Neural progenitor cell (in vitro differentiated cells): ENCODE results near the gene TNIK. TPM values are rescaled to one million over a fixed set of nuclear protein-coding genes. Genes with fewer than 3 reads are reported as not detected.
A peak's percentile ranks its signal among the peaks of the same experiment; 100 is the strongest.

Source experiments
- DNase-seq: peaks from one replicate; pipeline ENCODE4 v3.0.0-alpha.2; 2016; ENCODE audit warnings: low spot score
- H2AFZ ChIP-seq: fragments of 200-600 bp; sonication (generic); replicated peaks from 2 replicates; pipeline ENCODE4 v1.6.1; 2016; ENCODE audit warnings: antibody characterized with exemption
- H3F3A ChIP-seq: fragments of 200-600 bp; sonication (generic); 2 replicates; pipeline ENCODE4 v1.6.1; 2016; ENCODE audit warnings: antibody characterized with exemption, low read depth
- H3K27ac ChIP-seq: fragments of 200-600 bp; sonication (generic); 2 replicates; pipeline ENCODE4 v1.5.1; 2016; ENCODE audit warnings: mild to moderate bottlenecking
- H3K27me3 ChIP-seq: fragments of 200-600 bp; sonication (generic); 2 replicates; pipeline ENCODE4 v1.6.1; 2016; ENCODE audit warnings: mild to moderate bottlenecking, moderate library complexity
- H3K36me3 ChIP-seq: fragments of 200-600 bp; sonication (generic); 2 replicates; pipeline ENCODE4 v1.5.1; 2016
- H3K4me1 ChIP-seq: fragments of 200-600 bp; sonication (generic); 2 replicates; pipeline ENCODE4 v1.6.1; 2016; ENCODE audit warnings: mixed run types
- H3K4me2 ChIP-seq: fragments of 200-600 bp; sonication (generic); 2 replicates; pipeline ENCODE4 v1.6.1; 2016
- H3K4me3 ChIP-seq: fragments of 200-600 bp; sonication (generic); 2 replicates; pipeline ENCODE4 v1.5.1; 2016
- H3K79me2 ChIP-seq: fragments of 200-600 bp; sonication (generic); 2 replicates; pipeline ENCODE4 v1.6.1; 2016; ENCODE audit warnings: low read depth
- H3K9ac ChIP-seq: fragments of 200-600 bp; sonication (generic); 2 replicates; pipeline ENCODE4 v1.6.1; 2016
- H3K9me3 ChIP-seq: fragments of 200-600 bp; sonication (generic); 2 replicates; pipeline ENCODE4 v1.5.1; 2016; ENCODE audit warnings: low read depth
- H4K20me1 ChIP-seq: fragments of 200-600 bp; sonication (generic); 2 replicates; pipeline ENCODE4 v1.6.1; 2016; ENCODE audit warnings: low read depth
- H3K27ac Mint-ChIP-seq: 3 replicates; pipeline ENCODE4 v1.8.0; 2021; ENCODE audit warnings: mixed read lengths
- H3K27me3 Mint-ChIP-seq: 2 replicates; pipeline ENCODE4 v1.8.0; 2022; ENCODE audit warnings: low read depth, mild to moderate bottlenecking, inconsistent platforms, moderate library complexity, mixed read lengths; ENCODE audit not compliant: insufficient read depth
- H3K36me3 Mint-ChIP-seq: 3 replicates; pipeline ENCODE4 v1.8.0; 2021; ENCODE audit warnings: mixed read lengths
- H3K4me1 Mint-ChIP-seq: 3 replicates; pipeline ENCODE4 v1.8.0; 2021; ENCODE audit warnings: mixed read lengths
- H3K4me3 Mint-ChIP-seq: 3 replicates; pipeline ENCODE4 v1.8.0; 2021; ENCODE audit warnings: mild to moderate bottlenecking, moderate library complexity, mixed read lengths
- H3K9me3 Mint-ChIP-seq: 3 replicates; pipeline ENCODE4 v1.8.0; 2020; ENCODE audit warnings: mixed read lengths
- CTCF ChIP-seq: fragments of 200-600 bp; sonication (generic); IDR thresholded peaks from 2 replicates; pipeline ENCODE4 v1.5.1; 2017; ENCODE audit warnings: antibody characterized with exemption, mild to moderate bottlenecking
- EZH2 ChIP-seq: fragments of 200-600 bp; sonication (generic); IDR thresholded peaks from 2 replicates; pipeline ENCODE4 v1.6.1; 2017; ENCODE audit warnings: antibody characterized with exemption, mild to moderate bottlenecking, moderate library complexity
- EZH2phosphoT487 ChIP-seq: fragments of 200-600 bp; sonication (generic); IDR thresholded peaks from 2 replicates; pipeline ENCODE4 v1.6.1; 2017; ENCODE audit warnings: antibody characterized with exemption
- total RNA-seq: library from RNA; depleted of rRNA; stranded (reverse); fragments of >200 nt; gene quantifications from 2 replicates; pipeline ENCODE4 v1.2.3, GENCODE V29; 2015; ENCODE audit warnings: low replicate concordance

The TNIK gene
- total RNA-seq, 1 donor from 2014 or later: 3.0 TPM

GRCh38 chr3:171350364-171350763, 109.8 kb downstream of the TNIK start:
- H3K9me3 ChIP-seq: no peaks in the 10 kb centered on the region
- Mint-ChIP-seq H3K4me1 (peaks cover 34% of the 10 kb centered on the region), H3K36me3 (peaks cover 6% of the 10 kb centered on the region), H3K4me3 (no peak overlapping the region), H3K27me3 (no peaks in the 10 kb centered on the region), H3K27ac (no peak overlapping the region), H3K9me3 (no peaks in the 10 kb centered on the region)
- H2AFZ ChIP-seq: no peak overlapping the region
- peaks cover 25% of the 10 kb centered on the region for H3K4me1 ChIP-seq
- no peaks in the 10 kb centered on the region for H4K20me1 ChIP-seq
- H3K79me2 ChIP-seq: no peaks in the 10 kb centered on the region
- H3K4me2 ChIP-seq: no peak overlapping the region
- no peaks in the 10 kb centered on the region for H3K27me3 ChIP-seq
- no peak for DNase-seq
- no peaks in the 10 kb centered on the region for H3K36me3 ChIP-seq
- H3K9ac ChIP-seq: no peak overlapping the region
- TF ChIP-seq CTCF (no peak), EZH2 (no peak), EZH2phosphoT487 (no peak)
- H3K27ac ChIP-seq: no peak overlapping the region
- H3K4me3 ChIP-seq: no peak overlapping the region
- peaks cover 8% of the 10 kb centered on the region for H3F3A ChIP-seq

DNA sequence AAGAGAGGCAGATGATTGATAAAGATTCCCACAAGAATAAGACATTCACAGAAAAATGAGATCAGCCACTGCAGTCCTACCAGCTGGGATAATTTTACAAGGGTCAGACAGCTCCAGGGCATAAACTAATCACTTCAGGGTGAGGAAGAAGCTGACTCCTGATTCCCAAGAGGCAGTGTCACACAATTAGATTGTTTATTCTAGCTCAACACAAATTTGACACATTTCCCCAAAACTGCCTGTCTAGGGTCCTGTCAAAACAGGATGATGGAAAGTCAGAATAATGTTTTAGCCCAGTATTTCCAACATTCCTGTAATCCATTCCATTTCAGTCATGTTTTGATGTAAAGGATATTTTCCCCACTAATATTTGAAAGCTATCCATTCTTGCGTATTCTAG, 110.8 kb downstream of the TNIK start:
- peaks cover 6% of the 10 kb centered on the region for H3K36me3 Mint-ChIP-seq
- no peak overlapping the region for H3K27ac ChIP-seq
- peaks cover 8% of the 10 kb centered on the region for H3F3A ChIP-seq
- H3K4me3 Mint-ChIP-seq: no peak overlapping the region
- no peaks in the 10 kb centered on the region for H3K27me3 ChIP-seq
- H3K4me1 Mint-ChIP-seq: peaks cover 27% of the 10 kb centered on the region
- no peaks in the 10 kb centered on the region for H3K27me3 Mint-ChIP-seq
- no peak overlapping the region for H3K27ac Mint-ChIP-seq
- no peak for DNase-seq
- H3K4me3 ChIP-seq: no peak overlapping the region
- TF ChIP-seq CTCF (no peak), EZH2 (no peak), EZH2phosphoT487 (no peak)
- H3K4me2 ChIP-seq: no peak overlapping the region
- H3K9me3 ChIP-seq: no peaks in the 10 kb centered on the region
- no peak overlapping the region for H3K9ac ChIP-seq
- H3K9me3 Mint-ChIP-seq: peaks cover under 1% of the 10 kb centered on the region
- no peaks in the 10 kb centered on the region for H3K79me2 ChIP-seq
- no peaks in the 10 kb centered on the region for H3K36me3 ChIP-seq
- H3K4me1 ChIP-seq: peaks cover 25% of the 10 kb centered on the region
- H4K20me1 ChIP-seq: no peaks in the 10 kb centered on the region
- H2AFZ ChIP-seq: no peak overlapping the region

- Histone ChIP-seq H3K79me2 (no peaks in the 10 kb centered on the region), H3K4me3 (no peak overlapping the region), H4K20me1 (no peaks in the 10 kb centered on the region), H2AFZ (peak overlapping the region; percentile 17), H3K4me1 (peaks cover 25% of the 10 kb centered on the region), H3K4me2 (peak overlapping the region; percentile 6), H3K36me3 (no peaks in the 10 kb centered on the region), H3K27me3 (no peaks in the 10 kb centered on the region), H3K9ac (no peak overlapping the region), H3F3A (peaks cover 8% of the 10 kb centered on the region), H3K27ac (peak overlapping the region; percentile 40), H3K9me3 (no peaks in the 10 kb centered on the region)
- Mint-ChIP-seq H3K36me3 (peaks cover 9% of the 10 kb centered on the region), H3K27me3 (no peaks in the 10 kb centered on the region), H3K9me3 (peaks cover 2% of the 10 kb centered on the region), H3K4me3 (no peak overlapping the region), H3K4me1 (peaks cover 26% of the 10 kb centered on the region), H3K27ac (peak overlapping the region; percentile 72)
- TF ChIP-seq EZH2phosphoT487 (no peak), CTCF (no peak), EZH2 (no peak)
- no peak for DNase-seq
Measured at GRCh38 chr3:171348121-171348520, 112.1 kb downstream of the TNIK start.
